Vagina (tissue), 2 donors: ENCODE data around the gene ING2.

Experiments
- CTCF ChIP-seq, 3 experiments: fragments of 450-650 bp in 2 of 3; fragments of 200-600 bp in 1 of 3; sonication (generic) in 1 of 3; IDR thresholded peaks; one replicate each; pipeline ENCODE4 v1.5.1; 2017 to 2019; ENCODE audit warnings: antibody characterized with exemption in 3 of 3, mild to moderate bottlenecking in 2 of 3, moderate library complexity in 2 of 3
- POLR2A ChIP-seq, 2 donors: fragments of 450-650 bp; IDR thresholded peaks; one replicate each; pipeline ENCODE4 v1.6.1; 2017; ENCODE audit warnings: antibody characterized with exemption in 2 of 2, mild to moderate bottlenecking in 2 of 2, moderate library complexity in 2 of 2

- TF ChIP-seq POLR2A (IDR thresholded peaks at IDR 0.05) (no peak), CTCF (IDR thresholded peaks at IDR 0.05) (no peak)
Measured at GRCh38 chr4:183485411-183486160, 19.3 kb upstream of the ING2 start.
